ENCODE results near the gene EBF3.

- TF ChIP-seq CTCF (conservative IDR thresholded peaks at IDR 0.05) (no peak), EZH2 (IDR thresholded peaks at IDR 0.05; ENCODE audit: low read depth) (no peak)
Observed at GRCh38 chr10:129880191-129880870, 83.7 kb downstream of the EBF3 start.

Data from PC-9 (cell line).